Keratinocyte (primary cell): ENCODE measurements around the gene FAM161B.

Source experiments
- CTCF ChIP-seq, 3 experiments: IDR thresholded peaks in 1 of 3; conservative IDR thresholded peaks in 1 of 3; optimal IDR thresholded peaks in 1 of 3; 2 replicates in 2 of 3; 3 replicates in 1 of 3; pipeline versions ENCODE3 to v1.5.1; 2011; ENCODE audit warnings: low read length in 3 of 3, mild to moderate bottlenecking in 3 of 3, moderate library complexity in 2 of 3, control low read depth in 1 of 3, inconsistent platforms in 1 of 3; ENCODE audit not compliant: insufficient read depth in 2 of 3; ENCODE audit errors: extremely low read depth in 1 of 3
- EZH2 ChIP-seq: IDR thresholded peaks from one replicate; pipeline ENCODE4 v1.6.1; 2012; ENCODE audit warnings: inconsistent platforms, mild to moderate bottlenecking, low read length, moderate library complexity

- no peak for TF ChIP-seq CTCF (optimal IDR thresholded peaks at IDR 0.05 in 1 of 3, IDR thresholded peaks at IDR 0.05 in 1 of 3, conservative IDR thresholded peaks at IDR 0.05 in 1 of 3; ENCODE audit: extremely low read depth in 1 of 3, insufficient read depth in 2 of 3, low read length in 3 of 3)
- TF ChIP-seq EZH2: no peak
Measured at GRCh38 chr14:73887318-73887616, 62.6 kb downstream of the FAM161B start.
